ENCODE results near the gene BTBD9.

GRCh38 chr6:38367231-38367630, 272.5 kb downstream of the BTBD9 start:
- TF ChIP-seq CTCF (IDR thresholded peaks at IDR 0.05) (no peak), POLR2A (IDR thresholded peaks at IDR 0.05) (no peak)

Measured in lower leg skin (tissue), 3 donors.